HepG2 (cell line): ENCODE measurements around the gene MRPL20. TPM values are rescaled to one million over a fixed set of nuclear protein-coding genes. Genes with fewer than 3 reads are reported as not detected.
A peak's percentile ranks its signal among the peaks of the same experiment; 100 is the strongest.

Source experiments
- AGO2 ChIP-seq: fragments of 200-400 bp; formaldehyde crosslinking; optimal IDR thresholded peaks from 2 replicates; pipeline ENCODE3; 2017; ENCODE audit warnings: mild to moderate bottlenecking, low read depth, low read length, moderate library complexity
- FOXJ3 ChIP-seq: sonication (generic); formaldehyde crosslinking; IDR thresholded peaks from 2 replicates; pipeline ENCODE4 v1.4.0; 2020; ENCODE audit warnings: missing genetic modification reagents, mild to moderate bottlenecking, borderline replicate concordance
- GABPB1 ChIP-seq: IDR thresholded peaks from 2 replicates; pipeline ENCODE4 v1.6.1; 2016; ENCODE audit warnings: mild to moderate bottlenecking, missing genetic modification reagents, moderate library complexity, missing compliant biosample characterization
- HOXA3 ChIP-seq: sonication (generic); formaldehyde crosslinking; IDR thresholded peaks from 2 replicates; pipeline ENCODE4 v1.5.0; 2020; ENCODE audit warnings: missing genetic modification reagents
- HOXA9 ChIP-seq: sonication (generic); formaldehyde crosslinking; IDR thresholded peaks from 2 replicates; pipeline ENCODE4 v1.8.1; 2022; ENCODE audit warnings: missing genetic modification reagents, mild to moderate bottlenecking, moderate library complexity, borderline replicate concordance
- PCBP1 ChIP-seq: fragments of 200-400 bp; formaldehyde crosslinking; IDR thresholded peaks from 2 replicates; pipeline ENCODE4 v1.6.1; 2017; ENCODE audit warnings: mild to moderate bottlenecking, low read depth, low read length, borderline replicate concordance
- RBFOX2 ChIP-seq: fragments of 200-400 bp; formaldehyde crosslinking; IDR thresholded peaks from 2 replicates; pipeline ENCODE4 v1.6.1; 2017; ENCODE audit warnings: low read depth, mild to moderate bottlenecking, low read length
- SETDB1 ChIP-seq: sonication (generic); formaldehyde crosslinking; IDR thresholded peaks from 2 replicates; pipeline ENCODE4 v1.5.1; 2020; ENCODE audit warnings: missing genetic modification reagents, mild to moderate bottlenecking, borderline replicate concordance
- SMC3 ChIP-seq: IDR thresholded peaks from 2 replicates; pipeline ENCODE4 v1.6.1; 2011; ENCODE audit warnings: low read length, improper control_type of control experiment
- TP53 ChIP-seq: sonication (generic); formaldehyde crosslinking; conservative IDR thresholded peaks from 2 replicates; pipeline ENCODE4 v1.4.0; 2020; ENCODE audit warnings: missing genetic modification reagents
- ZC3H13 ChIP-seq: sonication (generic); formaldehyde crosslinking; IDR thresholded peaks from 2 replicates; pipeline ENCODE4 v1.8.1; 2023; ENCODE audit warnings: mild to moderate bottlenecking, missing genetic modification reagents, moderate library complexity
- ZFY ChIP-seq: sonication (generic); formaldehyde crosslinking; IDR thresholded peaks from 2 replicates; pipeline ENCODE4 v1.4.0; 2020; ENCODE audit warnings: missing genetic modification reagents
- ZKSCAN8 ChIP-seq: IDR thresholded peaks from 2 replicates; pipeline ENCODE4 v1.6.1; 2016; ENCODE audit warnings: borderline replicate concordance, missing genetic modification reagents, missing compliant biosample characterization
- ZNF501 ChIP-seq: sonication (generic); formaldehyde crosslinking; IDR thresholded peaks from 2 replicates; pipeline ENCODE4 v1.5.1; 2020; ENCODE audit warnings: mild to moderate bottlenecking, moderate library complexity, missing genetic modification reagents
- polyA plus RNA-seq, 8 experiments: library from polyadenylated mRNA; depleted of rRNA in 3 of 8; stranded (reverse) in 7 of 8; unstranded in 1 of 8; fragments of >200 nt; fragmentation: Illumina TruSeq in 4 of 8; extraction: Trizol in 4 of 8; gene quantifications; 2 replicates each; pipeline versions ENCODE4 v1.2.1 to v1.2.3, GENCODE V29; 2011 to 2016; ENCODE audit warnings: low read depth in 4 of 8, missing spikeins in 1 of 8, mixed read lengths in 1 of 8; ENCODE audit not compliant: insufficient read depth in 1 of 8
- total RNA-seq, 5 experiments: library from RNA; depleted of rRNA; stranded (reverse); fragments of >200 nt; fragmentation: Illumina TruSeq; extraction: Trizol; gene quantifications; 2 replicates each; pipeline ENCODE4 v1.2.3, GENCODE V29; 2016; ENCODE audit warnings: low read depth in 1 of 5
- TF ChIP-seq, protein P1 (sequence below): sonication (generic); formaldehyde crosslinking; IDR thresholded peaks from 2 replicates; pipeline ENCODE4 v1.5.1; 2020; ENCODE audit warnings: mild to moderate bottlenecking, missing genetic modification reagents, moderate library complexity
- TF ChIP-seq, protein P2 (sequence below): sonication (generic); formaldehyde crosslinking; IDR thresholded peaks from 2 replicates; pipeline ENCODE4 v1.5.1; 2020; ENCODE audit warnings: mild to moderate bottlenecking, missing genetic modification reagents
- TF ChIP-seq, protein P3 (sequence below): sonication (generic); formaldehyde crosslinking; IDR thresholded peaks from 2 replicates; pipeline ENCODE4 v1.4.0; 2020; ENCODE audit warnings: missing genetic modification reagents
- TF ChIP-seq, protein P4 (sequence below): sonication (generic); formaldehyde crosslinking; IDR thresholded peaks from 2 replicates; pipeline ENCODE4 v1.9.0; 2021; ENCODE audit warnings: missing genetic modification reagents, mild to moderate bottlenecking, borderline replicate concordance

Gene MRPL20
- total and polyA plus RNA-seq, 2 of the 13 experiments (the other 11 are each of a cell fraction or from before 2014, with no cell fraction given), result 59.2 to 127 TPM

DNA sequence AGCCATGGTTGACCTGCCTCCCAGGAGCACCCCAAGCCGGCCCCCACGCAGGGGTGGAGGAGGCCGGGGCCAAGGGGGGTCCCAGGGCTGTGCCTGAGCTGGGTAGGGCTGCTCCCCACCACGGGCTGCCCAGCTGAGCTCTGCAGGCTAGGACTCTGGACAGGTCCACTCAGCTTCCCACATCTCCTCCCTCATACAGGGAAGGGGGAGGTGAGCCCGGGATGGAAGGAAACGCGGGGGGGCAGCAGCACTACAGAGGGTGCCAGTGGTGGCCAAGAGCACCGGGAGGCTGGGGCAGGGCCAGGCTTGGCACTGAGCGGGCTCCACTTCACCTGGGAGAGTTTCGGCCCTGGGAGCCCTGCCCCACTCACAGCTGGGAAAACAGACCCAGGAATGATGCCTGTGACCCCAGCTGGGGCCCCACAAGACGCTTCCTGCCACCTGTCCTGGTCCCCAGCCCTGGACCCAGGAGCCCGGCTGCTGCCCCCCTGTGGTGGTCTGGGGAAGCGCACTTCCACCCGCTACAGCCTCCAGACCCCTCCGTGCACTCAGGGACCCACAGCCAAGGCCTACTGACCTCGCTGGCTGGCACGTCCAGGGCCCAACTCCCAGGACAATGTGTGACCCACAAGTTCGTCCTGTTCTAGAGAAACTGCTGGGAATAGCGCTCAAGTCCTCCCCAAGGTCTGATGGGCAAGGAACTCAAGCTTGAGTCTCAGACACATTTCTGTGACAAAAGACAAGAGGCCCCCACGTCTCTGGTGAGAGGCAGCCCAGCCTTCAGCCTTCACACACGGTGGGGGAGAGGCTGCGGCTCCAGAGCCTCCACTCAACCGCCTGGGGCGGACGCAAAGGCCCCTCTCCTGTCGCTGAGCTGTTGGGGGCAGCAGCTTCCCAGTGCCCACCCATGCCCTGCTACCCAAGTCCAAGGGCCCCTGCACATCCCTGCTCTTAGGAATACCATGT lies 35.1 kb downstream of the MRPL20 start (continued):
- TF ChIP-seq, protein P1, sequence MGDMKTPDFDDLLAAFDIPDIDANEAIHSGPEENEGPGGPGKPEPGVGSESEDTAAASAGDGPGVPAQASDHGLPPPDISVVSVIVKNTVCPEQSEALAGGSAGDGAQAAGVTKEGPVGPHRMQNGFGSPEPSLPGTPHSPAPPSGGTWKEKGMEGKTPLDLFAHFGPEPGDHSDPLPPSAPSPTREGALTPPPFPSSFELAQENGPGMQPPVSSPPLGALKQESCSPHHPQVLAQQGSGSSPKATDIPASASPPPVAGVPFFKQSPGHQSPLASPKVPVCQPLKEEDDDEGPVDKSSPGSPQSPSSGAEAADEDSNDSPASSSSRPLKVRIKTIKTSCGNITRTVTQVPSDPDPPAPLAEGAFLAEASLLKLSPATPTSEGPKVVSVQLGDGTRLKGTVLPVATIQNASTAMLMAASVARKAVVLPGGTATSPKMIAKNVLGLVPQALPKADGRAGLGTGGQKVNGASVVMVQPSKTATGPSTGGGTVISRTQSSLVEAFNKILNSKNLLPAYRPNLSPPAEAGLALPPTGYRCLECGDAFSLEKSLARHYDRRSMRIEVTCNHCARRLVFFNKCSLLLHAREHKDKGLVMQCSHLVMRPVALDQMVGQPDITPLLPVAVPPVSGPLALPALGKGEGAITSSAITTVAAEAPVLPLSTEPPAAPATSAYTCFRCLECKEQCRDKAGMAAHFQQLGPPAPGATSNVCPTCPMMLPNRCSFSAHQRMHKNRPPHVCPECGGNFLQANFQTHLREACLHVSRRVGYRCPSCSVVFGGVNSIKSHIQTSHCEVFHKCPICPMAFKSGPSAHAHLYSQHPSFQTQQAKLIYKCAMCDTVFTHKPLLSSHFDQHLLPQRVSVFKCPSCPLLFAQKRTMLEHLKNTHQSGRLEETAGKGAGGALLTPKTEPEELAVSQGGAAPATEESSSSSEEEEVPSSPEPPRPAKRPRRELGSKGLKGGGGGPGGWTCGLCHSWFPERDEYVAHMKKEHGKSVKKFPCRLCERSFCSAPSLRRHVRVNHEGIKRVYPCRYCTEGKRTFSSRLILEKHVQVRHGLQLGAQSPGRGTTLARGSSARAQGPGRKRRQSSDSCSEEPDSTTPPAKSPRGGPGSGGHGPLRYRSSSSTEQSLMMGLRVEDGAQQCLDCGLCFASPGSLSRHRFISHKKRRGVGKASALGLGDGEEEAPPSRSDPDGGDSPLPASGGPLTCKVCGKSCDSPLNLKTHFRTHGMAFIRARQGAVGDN, result peak; percentile 65
- TF ChIP-seq SETDB1 (CRISPR knock-in tag) (no peak), HOXA9 (CRISPR knock-in tag) (no peak), TP53 (CRISPR knock-in tag) (0 out of 2 replicates have a peak, but pooled peaks have one; percentile 43), FOXJ3 (no peak), RBFOX2 (peak; percentile 54; the same call in 1 of the 2 replicates), ZFY (peak; percentile 52; the same call in 1 of the 2 replicates), GABPB1 (CRISPR knock-in tag) (peak; percentile 61; the same call in 1 of the 2 replicates), AGO2 (peak; percentile 36), ZNF501 (CRISPR knock-in tag) (0 out of 2 replicates have a peak, but pooled peaks have one; percentile 45), ZC3H13 (CRISPR knock-in tag) (peak; percentile 57), ZKSCAN8 (CRISPR knock-in tag) (no peak), SMC3 (peak; percentile 58; the same call in 1 of the 2 replicates), PCBP1 (0 out of 2 replicates have a peak, but pooled peaks have one; percentile 8), HOXA3 (CRISPR knock-in tag) (peak; percentile 50)
- TF ChIP-seq, protein P2, sequence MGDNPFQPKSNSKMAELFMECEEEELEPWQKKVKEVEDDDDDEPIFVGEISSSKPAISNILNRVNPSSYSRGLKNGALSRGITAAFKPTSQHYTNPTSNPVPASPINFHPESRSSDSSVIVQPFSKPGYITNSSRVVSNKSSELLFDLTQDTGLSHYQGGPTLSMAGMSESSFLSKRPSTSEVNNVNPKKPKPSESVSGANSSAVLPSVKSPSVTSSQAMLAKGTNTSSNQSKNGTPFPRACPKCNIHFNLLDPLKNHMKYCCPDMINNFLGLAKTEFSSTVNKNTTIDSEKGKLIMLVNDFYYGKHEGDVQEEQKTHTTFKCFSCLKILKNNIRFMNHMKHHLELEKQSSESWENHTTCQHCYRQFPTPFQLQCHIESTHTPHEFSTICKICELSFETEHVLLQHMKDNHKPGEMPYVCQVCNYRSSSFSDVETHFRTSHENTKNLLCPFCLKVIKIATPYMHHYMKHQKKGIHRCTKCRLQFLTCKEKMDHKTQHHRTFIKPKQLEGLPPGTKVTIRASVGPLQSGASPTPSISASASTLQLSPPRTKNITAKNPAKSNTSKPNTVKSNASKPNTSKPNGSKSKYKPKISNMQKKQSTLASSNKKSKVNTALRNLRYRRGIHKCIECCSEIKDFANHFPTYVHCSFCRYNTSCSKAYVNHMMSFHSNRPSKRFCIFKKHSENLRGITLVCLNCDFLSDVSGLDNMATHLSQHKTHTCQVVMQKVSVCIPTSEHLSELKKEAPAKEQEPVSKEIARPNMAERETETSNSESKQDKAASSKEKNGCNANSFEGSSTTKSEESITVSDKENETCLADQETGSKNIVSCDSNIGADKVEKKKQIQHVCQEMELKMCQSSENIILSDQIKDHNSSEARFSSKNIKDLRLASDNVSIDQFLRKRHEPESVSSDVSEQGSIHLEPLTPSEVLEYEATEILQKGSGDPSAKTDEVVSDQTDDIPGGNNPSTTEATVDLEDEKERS (CRISPR knock-in tag), result 0 out of 2 replicates have a peak, but pooled peaks have one; percentile 32
- TF ChIP-seq, protein P3, sequence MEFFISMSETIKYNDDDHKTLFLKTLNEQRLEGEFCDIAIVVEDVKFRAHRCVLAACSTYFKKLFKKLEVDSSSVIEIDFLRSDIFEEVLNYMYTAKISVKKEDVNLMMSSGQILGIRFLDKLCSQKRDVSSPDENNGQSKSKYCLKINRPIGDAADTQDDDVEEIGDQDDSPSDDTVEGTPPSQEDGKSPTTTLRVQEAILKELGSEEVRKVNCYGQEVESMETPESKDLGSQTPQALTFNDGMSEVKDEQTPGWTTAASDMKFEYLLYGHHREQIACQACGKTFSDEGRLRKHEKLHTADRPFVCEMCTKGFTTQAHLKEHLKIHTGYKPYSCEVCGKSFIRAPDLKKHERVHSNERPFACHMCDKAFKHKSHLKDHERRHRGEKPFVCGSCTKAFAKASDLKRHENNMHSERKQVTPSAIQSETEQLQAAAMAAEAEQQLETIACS, result 0 out of 2 replicates have a peak, but pooled peaks have one; percentile 39
- TF ChIP-seq, protein P4, sequence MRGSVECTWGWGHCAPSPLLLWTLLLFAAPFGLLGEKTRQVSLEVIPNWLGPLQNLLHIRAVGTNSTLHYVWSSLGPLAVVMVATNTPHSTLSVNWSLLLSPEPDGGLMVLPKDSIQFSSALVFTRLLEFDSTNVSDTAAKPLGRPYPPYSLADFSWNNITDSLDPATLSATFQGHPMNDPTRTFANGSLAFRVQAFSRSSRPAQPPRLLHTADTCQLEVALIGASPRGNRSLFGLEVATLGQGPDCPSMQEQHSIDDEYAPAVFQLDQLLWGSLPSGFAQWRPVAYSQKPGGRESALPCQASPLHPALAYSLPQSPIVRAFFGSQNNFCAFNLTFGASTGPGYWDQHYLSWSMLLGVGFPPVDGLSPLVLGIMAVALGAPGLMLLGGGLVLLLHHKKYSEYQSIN (CRISPR knock-in tag), result no peak
